DMS53 treated with DMSO at 0.1 percent for 48 hours (cell line): ENCODE results near the gene CLPSL2.

Experiments used
- DNase-seq: peaks from one replicate; lab custom pipeline; 2025; ENCODE audit not compliant: unreplicated experiment; lab: John Stamatoyannopoulos, UW

The CLPSL2 gene

GRCh38 chr6:35786810-35787209 is 10.4 kb downstream of the CLPSL2 start:
- DNase-seq, result no peak

- DNase-seq, result no peak
These were observed 11.1 kb downstream of the CLPSL2 start for GRCh38 chr6:35787266-35788218.

GRCh38 chr6:35788423-35788982 is 12.1 kb downstream of the CLPSL2 start:
- no peak for DNase-seq

GRCh38 chr6:35790683-35791082 is 14.3 kb downstream of the CLPSL2 start:
- no peak for DNase-seq

- DNase-seq, result no peak
These were observed 18.4 kb downstream of the CLPSL2 start for GRCh38 chr6:35794536-35795452.

GRCh38 chr6:35795453-35796071 is 19.2 kb downstream of the CLPSL2 start:
- DNase-seq, result no peak

- DNase-seq, result no peak
These were observed 19.8 kb downstream of the CLPSL2 start for GRCh38 chr6:35796236-35796635.

- no peak for DNase-seq
These were observed 21.6 kb downstream of the CLPSL2 start for GRCh38 chr6:35797837-35798526.

- no peak for DNase-seq
These were observed 22.3 kb downstream of the CLPSL2 start for GRCh38 chr6:35798706-35799105.

GRCh38 chr6:35801148-35801547 is 24.8 kb downstream of the CLPSL2 start:
- DNase-seq, result no peak

GRCh38 chr6:35804996-35805736 is 28.8 kb downstream of the CLPSL2 start, which contains the start of gene LHFPL5:
Gene LHFPL5, plus strand, starts transcription at chr6:35805352. Its CDS starts 319 bp downstream, at chr6:35805671.
- peak; percentile 27 for DNase-seq

- peak; percentile 11 for DNase-seq
These were observed 32.3 kb downstream of the CLPSL2 start for GRCh38 chr6:35808688-35809087.

- no peak for DNase-seq
These were observed 33.4 kb downstream of the CLPSL2 start for GRCh38 chr6:35809809-35810208.

GRCh38 chr6:35810971-35811698 is 34.7 kb downstream of the CLPSL2 start:
- DNase-seq, result peak; percentile 89

- no peak for DNase-seq
These were observed 35.2 kb downstream of the CLPSL2 start for GRCh38 chr6:35811699-35811995.

- DNase-seq, result no peak
These were observed 41.1 kb downstream of the CLPSL2 start for GRCh38 chr6:35817515-35817914.

GRCh38 chr6:35823601-35824000 is 47.2 kb downstream of the CLPSL2 start:
- DNase-seq, result no peak

- no peak for DNase-seq
These were observed 48.3 kb downstream of the CLPSL2 start for GRCh38 chr6:35824552-35825192.
